Caco-2 (cell line): ENCODE results near the gene ASB9. TPM values are rescaled to one million over a fixed set of nuclear protein-coding genes. Genes with fewer than 3 reads are reported as not detected.

Experiments
- BruUV-seq: library from RNA; stranded (reverse); fragments of 400-500 nt; replicated peaks from 2 replicates; lab custom pipeline; 2021; lab: Mats Ljungman, UMichigan
- CTCF ChIA-PET: fragments of 300-600 bp; sonication (Branson Sonifier 250); formaldehyde crosslinking; loops from one replicate; lab custom pipeline; 2022; ENCODE audit warnings: antibody characterized with exemption; lab: Charles Lee
- POLR2A ChIA-PET: fragments of 300-600 bp; sonication (Branson Sonifier 250); formaldehyde crosslinking; loops from one replicate; lab custom pipeline; 2022; ENCODE audit warnings: antibody characterized with exemption; lab: Charles Lee
- DNase-seq, 2 experiments: peaks; one replicate each; pipeline versions ENCODE4 v3.0.0 to v3.0.0-alpha.2; 2020 to 2022
- H3K27me3 ChIP-seq: replicated peaks from 2 replicates; pipeline ENCODE4 v1.6.0; 2011; ENCODE audit warnings: low read length; ENCODE audit not compliant: control insufficient read depth, insufficient read depth
- H3K36me3 ChIP-seq: 2 replicates; pipeline ENCODE4 v1.5.1; 2011; ENCODE audit warnings: low read length; ENCODE audit not compliant: control insufficient read depth, insufficient read depth
- H3K4me1 ChIP-seq: fragments of 250-450 bp; sonication (Bioruptor Pico); 2 replicates; pipeline ENCODE4 v1.5.1; 2020; ENCODE audit warnings: mild to moderate bottlenecking
- H3K4me3 ChIP-seq: 2 replicates; pipeline ENCODE4 v1.5.1; 2011; ENCODE audit warnings: low read depth, mild to moderate bottlenecking, control low read depth, low read length
- H3K9me3 ChIP-seq: fragments of 250-450 bp; sonication (Bioruptor Pico); 2 replicates; pipeline ENCODE4 v1.5.1; 2020; ENCODE audit warnings: mild to moderate bottlenecking, moderate library complexity
- H3K27ac Mint-ChIP-seq: one replicate; pipeline ENCODE4 v1.8.0; 2022; ENCODE audit warnings: mixed read lengths; ENCODE audit not compliant: unreplicated experiment
- H3K27me3 Mint-ChIP-seq: one replicate; pipeline ENCODE4 v1.8.0; 2022; ENCODE audit warnings: mixed read lengths; ENCODE audit not compliant: insufficient read depth, unreplicated experiment
- H3K36me3 Mint-ChIP-seq: one replicate; pipeline ENCODE4 v1.8.0; 2022; ENCODE audit warnings: mild to moderate bottlenecking, mixed read lengths; ENCODE audit not compliant: insufficient read depth, unreplicated experiment
- H3K4me1 Mint-ChIP-seq: one replicate; pipeline ENCODE4 v1.8.0; 2022; ENCODE audit warnings: low read depth, mixed read lengths; ENCODE audit not compliant: unreplicated experiment
- H3K4me3 Mint-ChIP-seq: one replicate; pipeline ENCODE4 v1.8.0; 2022; ENCODE audit warnings: mild to moderate bottlenecking, moderate library complexity, mixed read lengths; ENCODE audit not compliant: unreplicated experiment
- H3K9me3 Mint-ChIP-seq: one replicate; pipeline ENCODE4 v1.8.0; 2022; ENCODE audit warnings: mixed read lengths; ENCODE audit not compliant: unreplicated experiment
- intact Hi-C: fragments of 100-400 bp; cut with micrococcal nuclease; formaldehyde crosslinking; loops from one replicate; pipeline ENCODE4 v1.10.0; 2022; ENCODE audit not compliant: unreplicated experiment
- total RNA-seq: library from RNA; stranded (reverse); gene quantifications from 2 replicates; pipeline ENCODE4 v1.2.3, GENCODE V29; 2022
- TF ChIP-seq, protein P1 (sequence below), 2 experiments: fragments of 200-600 bp in 1 of 2; IDR thresholded peaks; 1 replicate in 1 of 2; 2 replicates in 1 of 2; pipeline versions ENCODE4 v1.5.1 to v1.8.0; 2011 to 2022; ENCODE audit warnings: antibody characterized with exemption in 1 of 2, control low read depth in 1 of 2, inconsistent platforms in 1 of 2, low read depth in 1 of 2, low read length in 1 of 2, mild to moderate bottlenecking in 1 of 2, moderate library complexity in 1 of 2; ENCODE audit not compliant: insufficient read depth in 1 of 2, severe bottlenecking in 1 of 2, unreplicated experiment in 1 of 2

ASB9 gene
- total RNA-seq, 1 experiment from 2014 or later, result 4.6 TPM

DNA sequence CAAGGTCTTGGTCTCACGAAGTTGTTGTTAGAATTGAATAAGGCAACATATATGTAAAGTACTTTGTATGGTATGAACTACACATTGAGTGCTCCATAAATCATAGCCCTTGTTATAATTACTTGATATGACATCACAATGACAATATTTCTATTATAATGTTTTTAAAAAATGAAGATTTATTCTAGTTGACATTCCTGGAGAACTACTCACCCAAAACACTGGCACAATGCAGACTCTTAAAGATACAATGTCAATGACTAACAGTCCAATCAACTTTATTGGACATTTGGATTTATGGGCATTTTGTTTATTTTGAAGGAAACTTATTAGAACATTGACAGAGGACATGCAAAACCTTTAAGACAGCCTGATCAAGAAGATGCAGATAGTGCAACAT lies 55.3 kb downstream of the ASB9 start:
- intact Hi-C loops, result no loop called here
- H3K4me1 Mint-ChIP-seq, result no peaks in the 10 kb centered on the region
- H3K27me3 Mint-ChIP-seq, result peaks cover 3% of the 10 kb centered on the region
- H3K36me3 Mint-ChIP-seq, result no peaks in the 10 kb centered on the region
- ChIA-PET CTCF (no interaction called here), POLR2A (no interaction called here)
- Histone ChIP-seq H3K4me1 (no peaks in the 10 kb centered on the region), H3K27me3 (no peaks in the 10 kb centered on the region), H3K9me3 (no peaks in the 10 kb centered on the region), H3K36me3 (no peaks in the 10 kb centered on the region), H3K4me3 (no peak overlapping the region)
- no peak overlapping the region for H3K27ac Mint-ChIP-seq
- TF ChIP-seq, protein P1, sequence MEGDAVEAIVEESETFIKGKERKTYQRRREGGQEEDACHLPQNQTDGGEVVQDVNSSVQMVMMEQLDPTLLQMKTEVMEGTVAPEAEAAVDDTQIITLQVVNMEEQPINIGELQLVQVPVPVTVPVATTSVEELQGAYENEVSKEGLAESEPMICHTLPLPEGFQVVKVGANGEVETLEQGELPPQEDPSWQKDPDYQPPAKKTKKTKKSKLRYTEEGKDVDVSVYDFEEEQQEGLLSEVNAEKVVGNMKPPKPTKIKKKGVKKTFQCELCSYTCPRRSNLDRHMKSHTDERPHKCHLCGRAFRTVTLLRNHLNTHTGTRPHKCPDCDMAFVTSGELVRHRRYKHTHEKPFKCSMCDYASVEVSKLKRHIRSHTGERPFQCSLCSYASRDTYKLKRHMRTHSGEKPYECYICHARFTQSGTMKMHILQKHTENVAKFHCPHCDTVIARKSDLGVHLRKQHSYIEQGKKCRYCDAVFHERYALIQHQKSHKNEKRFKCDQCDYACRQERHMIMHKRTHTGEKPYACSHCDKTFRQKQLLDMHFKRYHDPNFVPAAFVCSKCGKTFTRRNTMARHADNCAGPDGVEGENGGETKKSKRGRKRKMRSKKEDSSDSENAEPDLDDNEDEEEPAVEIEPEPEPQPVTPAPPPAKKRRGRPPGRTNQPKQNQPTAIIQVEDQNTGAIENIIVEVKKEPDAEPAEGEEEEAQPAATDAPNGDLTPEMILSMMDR (IDR thresholded peaks at IDR 0.05; ENCODE audit: insufficient read depth in 1 of 2, low read depth in 1 of 2, low read length in 1 of 2, severe bottlenecking in 1 of 2, unreplicated experiment in 1 of 2), result no peak
- no peak for DNase-seq
- BruUV-seq, result no TSS peak
- no peaks in the 10 kb centered on the region for H3K9me3 Mint-ChIP-seq
- no peak overlapping the region for H3K4me3 Mint-ChIP-seq

DNA sequence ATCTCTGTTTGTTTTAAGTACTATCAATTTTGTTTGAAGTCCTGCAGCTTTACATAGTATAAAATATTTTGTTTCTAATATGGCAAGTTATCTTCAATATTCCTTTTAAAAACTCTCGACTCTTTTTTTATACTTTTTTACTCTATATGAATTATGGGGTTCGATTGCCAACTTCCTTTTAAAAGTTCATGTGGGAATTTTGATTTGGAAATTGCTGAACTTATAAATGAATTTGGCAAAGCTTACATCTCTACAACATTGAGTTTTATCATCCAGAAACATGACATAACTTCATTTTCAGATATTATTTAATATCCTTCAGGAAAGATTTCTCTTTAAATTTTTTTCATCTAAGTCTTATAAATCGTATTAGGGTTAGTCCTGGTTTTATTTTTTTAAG lies 60.8 kb downstream of the ASB9 start:
- Mint-ChIP-seq H3K4me1 (no peaks in the 10 kb centered on the region), H3K27ac (no peak overlapping the region), H3K9me3 (no peaks in the 10 kb centered on the region), H3K4me3 (no peak overlapping the region), H3K36me3 (no peaks in the 10 kb centered on the region), H3K27me3 (peaks cover 7% of the 10 kb centered on the region)
- POLR2A ChIA-PET, result no interaction called here
- CTCF ChIA-PET, result no interaction called here
- TF ChIP-seq, protein P1 (IDR thresholded peaks at IDR 0.05; ENCODE audit: insufficient read depth in 1 of 2, low read depth in 1 of 2, low read length in 1 of 2, severe bottlenecking in 1 of 2, unreplicated experiment in 1 of 2), result no peak
- DNase-seq, result no peak
- H3K4me3 ChIP-seq, result no peak overlapping the region
- no peaks in the 10 kb centered on the region for H3K4me1 ChIP-seq
- BruUV-seq, result no TSS peak
- intact Hi-C loops, result no loop called here
- no peaks in the 10 kb centered on the region for H3K36me3 ChIP-seq
- no peaks in the 10 kb centered on the region for H3K9me3 ChIP-seq
- no peaks in the 10 kb centered on the region for H3K27me3 ChIP-seq

DNA sequence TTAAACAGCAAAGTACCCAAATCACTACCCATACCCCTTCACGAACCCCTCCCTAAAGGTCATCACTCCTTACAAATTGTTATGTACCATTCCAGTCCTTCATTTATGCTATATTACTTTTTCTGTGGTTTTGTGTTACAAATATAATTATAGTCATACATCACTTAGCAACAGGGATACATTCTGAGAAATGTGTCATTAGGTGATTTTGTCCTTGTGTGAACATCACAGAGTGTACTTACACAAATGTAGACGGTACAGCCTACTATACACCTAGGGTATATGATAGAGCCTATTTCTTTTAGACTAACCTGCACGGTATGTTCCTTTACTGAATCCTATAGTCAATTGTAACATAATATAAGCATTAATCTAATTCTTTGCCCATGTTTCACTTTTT lies 61.9 kb downstream of the ASB9 start:
- DNase-seq, result no peak
- H3K27ac Mint-ChIP-seq, result no peak overlapping the region
- no peaks in the 10 kb centered on the region for H3K36me3 ChIP-seq
- H3K36me3 Mint-ChIP-seq, result no peaks in the 10 kb centered on the region
- ChIA-PET CTCF (no interaction called here), POLR2A (no interaction called here)
- no peak overlapping the region for H3K4me3 ChIP-seq
- intact Hi-C loops, result no loop called here
- TF ChIP-seq, protein P1 (IDR thresholded peaks at IDR 0.05; ENCODE audit: insufficient read depth in 1 of 2, low read depth in 1 of 2, low read length in 1 of 2, severe bottlenecking in 1 of 2, unreplicated experiment in 1 of 2), result no peak
- peaks cover 4% of the 10 kb centered on the region for H3K27me3 Mint-ChIP-seq
- no peaks in the 10 kb centered on the region for H3K4me1 ChIP-seq
- H3K4me3 Mint-ChIP-seq, result no peak overlapping the region
- no TSS peak for BruUV-seq
- H3K9me3 ChIP-seq, result no peaks in the 10 kb centered on the region
- no peaks in the 10 kb centered on the region for H3K27me3 ChIP-seq
- no peaks in the 10 kb centered on the region for H3K4me1 Mint-ChIP-seq
- no peaks in the 10 kb centered on the region for H3K9me3 Mint-ChIP-seq
